HG03159 (cell line): ENCODE measurements around the gene MLH3.
"Not testable (repeated sequence)": the region's sequence is repeated elsewhere in the genome, so short reads cannot be mapped to it uniquely, and the experiment has no call there.

ENCODE experiments used
- ATAC-seq: cut with Tn5 transposase; IDR thresholded peaks from one replicate; pipeline ENCODE4 v1.9.1; 2021; ENCODE audit warnings: mild to moderate bottlenecking, moderate library complexity; ENCODE audit not compliant: unreplicated experiment

Gene MLH3

GRCh38 chr14:75032939-75033338, 18.3 kb downstream of the MLH3 start:
- no peak for ATAC-seq

GRCh38 chr14:75030147-75030546, 21.1 kb downstream of the MLH3 start:
- ATAC-seq, result no peak

GRCh38 chr14:75025876-75026275, 25.4 kb downstream of the MLH3 start:
- ATAC-seq, result no peak

GRCh38 chr14:75025082-75025481, 26.2 kb downstream of the MLH3 start:
- no peak for ATAC-seq

- ATAC-seq, result no peak
Observed at GRCh38 chr14:75023108-75023507, 28.2 kb downstream of the MLH3 start.

DNA sequence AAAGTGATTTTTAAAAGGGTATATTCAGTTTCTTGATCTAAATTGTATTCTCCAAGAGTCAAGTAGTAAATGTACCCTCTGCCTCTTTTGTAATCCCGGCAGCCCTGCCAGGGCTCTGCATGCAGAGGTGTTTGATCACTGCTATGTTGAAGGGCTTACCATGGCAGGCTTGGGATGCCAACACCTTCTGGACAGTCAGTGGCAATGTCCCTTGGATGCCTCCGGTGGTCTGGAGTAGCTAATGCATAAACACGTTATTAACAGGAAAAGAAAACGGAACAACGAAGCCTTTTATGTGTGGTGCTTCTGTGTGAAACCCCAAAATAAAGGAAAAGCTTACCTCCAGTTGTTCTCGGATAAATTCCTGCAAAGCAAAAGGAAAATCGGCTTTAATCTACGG, 28.6 kb downstream of the MLH3 start:
- no peak for ATAC-seq

DNA sequence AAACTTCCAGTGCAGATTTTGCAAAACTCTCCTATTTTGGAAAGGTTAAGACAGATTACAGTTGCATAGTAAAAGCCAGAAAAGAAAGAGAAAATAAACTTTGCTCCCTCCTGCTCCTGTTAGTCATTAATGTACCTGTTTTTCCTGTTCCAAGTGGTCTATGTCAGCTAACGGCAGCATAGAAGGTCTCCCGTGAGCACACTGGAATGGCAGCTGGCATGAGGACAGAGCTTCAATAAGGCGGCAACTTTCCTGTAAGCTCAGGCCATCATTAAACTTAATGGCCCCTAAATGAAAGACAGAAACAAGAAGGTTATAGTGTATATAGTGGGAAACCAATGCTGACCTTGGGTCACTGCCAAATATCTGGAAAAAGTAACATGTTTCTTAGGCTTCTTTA, 32.6 kb downstream of the MLH3 start:
- no peak for ATAC-seq

GRCh38 chr14:75016815-75017214, 34.5 kb downstream of the MLH3 start:
- ATAC-seq, result no peak

- ATAC-seq, result no peak
Observed at GRCh38 chr14:75015496-75015895, 35.8 kb downstream of the MLH3 start.

DNA sequence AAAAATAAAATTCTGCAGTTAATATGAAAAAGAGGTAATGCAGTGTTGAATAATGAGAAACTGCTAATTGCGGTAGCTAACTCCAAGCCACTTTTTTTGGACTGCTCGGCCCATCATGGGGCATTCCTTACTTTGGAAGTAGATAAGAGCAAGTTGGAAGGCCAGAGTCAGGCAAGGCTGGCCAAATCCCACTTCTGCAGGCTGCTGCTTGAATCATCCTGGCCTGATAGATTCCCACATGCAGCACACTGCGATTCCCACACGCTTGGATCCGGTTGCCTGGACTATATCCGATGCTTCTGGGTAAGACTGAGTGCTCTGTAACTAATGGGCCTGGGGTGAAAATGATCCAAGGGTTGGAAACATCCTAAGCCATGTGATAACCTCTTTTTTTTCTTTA, 38.0 kb downstream of the MLH3 start:
- no peak for ATAC-seq

DNA sequence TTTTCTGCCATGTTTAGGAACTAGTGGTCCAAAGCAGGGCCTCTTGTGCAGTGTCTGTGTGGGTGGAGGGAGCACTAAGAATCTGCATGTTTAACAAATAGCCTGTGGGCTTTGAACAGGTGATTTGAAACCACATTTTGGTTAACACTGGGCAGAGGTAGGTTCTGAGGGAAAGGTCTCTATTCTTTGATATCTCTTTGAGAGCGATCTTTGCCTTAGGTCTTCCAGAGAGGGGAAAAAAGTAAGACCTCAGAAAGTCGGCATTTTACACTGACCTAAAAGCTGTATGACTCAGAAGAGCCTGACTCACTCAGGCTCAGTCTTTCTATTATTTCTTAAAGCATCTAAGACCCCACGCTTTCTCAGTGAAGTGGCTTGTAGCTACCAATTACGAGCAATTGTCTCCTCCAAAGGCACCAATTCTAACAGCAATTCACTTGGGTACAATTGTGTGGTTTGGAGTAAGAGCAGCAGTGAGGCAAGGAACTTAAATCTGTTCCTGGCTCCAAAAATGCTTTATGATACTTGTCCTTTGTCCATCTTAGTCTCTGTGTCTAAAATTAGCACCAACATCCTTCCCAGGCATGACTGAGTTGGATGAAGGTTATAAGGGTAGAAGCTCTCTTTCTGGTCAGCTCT, 39.8 kb downstream of the MLH3 start:
- ATAC-seq, result no peak

GRCh38 chr14:75010472-75011093, 40.7 kb downstream of the MLH3 start:
- no peak for ATAC-seq

DNA sequence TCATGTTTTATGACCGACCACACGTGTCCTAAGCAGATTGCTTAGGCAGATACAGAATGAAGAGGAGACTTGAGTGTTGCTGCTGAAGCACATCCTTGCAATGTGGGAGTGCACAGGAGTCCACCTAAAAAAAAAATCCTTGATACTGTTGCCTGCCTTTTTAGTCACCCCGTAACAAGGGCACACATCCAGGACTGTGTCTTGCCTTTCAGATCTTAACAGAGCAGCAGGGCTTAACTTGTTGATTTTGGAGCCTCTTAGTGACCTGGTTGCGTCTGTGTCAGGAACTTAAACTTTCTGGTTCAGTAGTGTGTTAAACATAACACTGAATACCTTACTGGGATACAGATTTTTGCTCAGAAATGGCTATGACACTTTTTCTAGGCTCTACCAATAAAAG, 42.1 kb downstream of the MLH3 start:
- ATAC-seq, result no peak

DNA sequence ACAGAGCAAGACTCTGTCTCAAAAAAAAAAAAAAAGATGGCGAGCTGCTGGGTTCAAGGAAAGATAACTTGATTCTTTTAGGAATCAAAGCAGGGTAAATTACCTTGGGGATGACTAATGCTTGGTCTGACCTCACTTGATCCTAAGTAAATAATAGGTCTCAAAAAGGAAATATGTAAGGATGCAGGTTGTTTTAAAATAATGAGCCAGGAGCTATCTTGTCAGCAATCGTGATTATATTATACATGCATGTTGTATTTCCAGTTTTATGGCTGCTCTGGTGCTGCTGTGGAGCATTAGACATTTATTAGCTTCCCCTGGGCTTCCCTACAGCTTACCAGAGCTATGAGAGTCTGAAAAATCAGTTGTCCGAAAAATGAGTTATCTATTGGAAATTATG, 45.9 kb downstream of the MLH3 start:
- no peak for ATAC-seq

GRCh38 chr14:75003250-75004027, 47.8 kb downstream of the MLH3 start:
- ATAC-seq, result no peak

DNA sequence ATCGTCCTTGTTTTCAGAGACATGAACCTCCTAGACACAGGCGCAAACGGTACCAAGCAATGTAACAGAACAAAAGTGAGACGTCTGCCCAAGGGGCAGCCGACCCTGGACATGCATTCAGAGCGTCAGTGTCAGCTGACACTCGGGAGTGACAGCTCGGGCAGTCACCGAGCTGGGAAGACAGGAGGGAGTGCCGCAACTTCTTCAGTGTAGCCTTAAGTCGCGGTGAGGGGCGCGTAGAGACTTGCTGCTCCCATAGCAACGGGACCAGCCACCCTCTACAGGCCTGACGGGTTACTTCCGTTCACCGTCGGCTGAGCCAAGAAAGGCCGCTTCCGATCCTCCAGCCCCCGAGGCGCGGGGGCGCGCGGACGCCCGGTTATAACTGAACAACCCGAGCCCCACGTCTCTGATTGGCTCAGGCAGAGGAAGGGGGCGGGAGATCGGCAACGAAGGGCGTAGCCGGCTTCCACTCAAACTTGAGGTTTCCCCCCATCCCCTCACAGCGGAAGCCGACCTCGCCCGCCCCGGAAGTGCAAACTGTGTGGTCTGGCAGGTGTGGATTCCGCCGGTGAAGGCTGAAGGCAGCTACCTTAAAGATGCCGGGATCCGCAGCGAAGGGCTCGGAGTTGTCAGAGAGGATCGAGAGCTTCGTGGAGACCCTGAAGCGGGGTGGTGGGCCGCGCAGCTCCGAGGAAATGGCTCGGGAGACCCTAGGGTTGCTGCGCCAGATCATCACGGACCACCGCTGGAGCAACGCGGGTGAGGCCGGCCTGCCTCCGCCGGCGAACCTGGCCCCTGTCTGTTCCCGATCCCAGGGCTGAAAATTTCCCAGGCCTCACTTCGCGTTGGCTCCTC, 48.6 kb downstream of the MLH3 start, which contains the start of gene EIF2B2:
Gene EIF2B2, plus strand, starts transcription at position 530 of the 858 bp plus-strand sequence. Its CDS starts 70 bp downstream, at position 600.
- peak; percentile 97 for ATAC-seq

DNA sequence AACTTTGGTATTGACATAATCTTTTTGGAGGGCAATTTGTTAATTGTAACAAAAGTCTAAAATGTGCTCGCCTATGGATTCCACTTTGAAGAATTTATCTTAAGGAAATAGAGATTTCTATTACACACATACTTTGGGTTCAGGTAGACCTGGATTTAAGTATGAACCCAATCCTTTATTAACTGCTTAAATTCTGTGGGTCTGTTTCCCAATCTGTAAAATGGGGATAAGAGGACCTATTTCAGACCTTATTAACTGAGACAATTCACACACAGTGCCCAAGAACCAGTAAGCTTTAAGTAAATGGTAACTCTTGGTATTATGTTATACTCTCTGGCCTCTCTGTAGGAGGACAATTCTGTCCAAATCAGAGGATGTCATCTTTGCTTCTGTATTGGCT, 49.4 kb downstream of the MLH3 start:
- no peak for ATAC-seq

DNA sequence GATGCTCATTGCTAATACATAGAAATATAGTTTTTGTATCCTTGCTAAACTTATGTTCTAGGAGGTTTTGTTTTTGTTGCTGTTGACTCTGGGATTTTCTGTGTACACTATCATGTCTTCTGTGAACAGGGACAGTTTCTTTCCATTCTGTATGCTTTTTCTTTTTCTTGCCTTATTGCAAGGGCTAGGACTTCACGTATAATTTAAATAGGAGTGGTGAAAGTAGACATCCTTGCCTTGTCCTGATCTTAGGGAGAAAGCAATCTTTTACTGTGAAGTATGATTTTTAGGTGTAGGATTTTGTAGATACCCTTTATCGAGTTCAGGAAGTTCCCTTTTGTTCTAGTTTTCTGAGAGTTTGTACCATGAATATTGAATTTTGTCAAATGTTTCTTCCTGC, 50.0 kb downstream of the MLH3 start:
- ATAC-seq, result no peak

- not testable (repeated sequence) for ATAC-seq
Observed at GRCh38 chr14:74995781-74996180, 55.5 kb downstream of the MLH3 start.

DNA sequence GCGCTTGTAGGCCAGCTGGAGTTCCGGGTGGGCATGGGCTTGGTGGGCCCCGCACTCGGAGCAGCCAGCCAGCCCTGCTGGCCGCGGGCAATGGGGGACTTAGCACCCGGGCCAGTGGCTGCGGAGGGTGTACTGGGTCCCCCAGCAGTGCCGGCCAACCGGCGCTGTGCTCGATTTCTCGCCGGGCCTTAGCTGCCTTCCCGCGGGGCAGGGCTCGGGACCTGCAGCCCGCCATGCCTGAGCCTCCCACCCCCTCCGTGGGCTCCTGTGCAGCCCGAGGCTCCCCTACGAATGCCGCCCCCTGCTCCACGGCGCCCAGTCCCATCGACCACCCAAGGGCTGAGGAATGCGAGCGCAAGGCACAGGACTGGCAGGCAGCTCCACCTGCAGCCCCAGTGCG, 57.1 kb downstream of the MLH3 start:
- not testable (repeated sequence) for ATAC-seq

DNA sequence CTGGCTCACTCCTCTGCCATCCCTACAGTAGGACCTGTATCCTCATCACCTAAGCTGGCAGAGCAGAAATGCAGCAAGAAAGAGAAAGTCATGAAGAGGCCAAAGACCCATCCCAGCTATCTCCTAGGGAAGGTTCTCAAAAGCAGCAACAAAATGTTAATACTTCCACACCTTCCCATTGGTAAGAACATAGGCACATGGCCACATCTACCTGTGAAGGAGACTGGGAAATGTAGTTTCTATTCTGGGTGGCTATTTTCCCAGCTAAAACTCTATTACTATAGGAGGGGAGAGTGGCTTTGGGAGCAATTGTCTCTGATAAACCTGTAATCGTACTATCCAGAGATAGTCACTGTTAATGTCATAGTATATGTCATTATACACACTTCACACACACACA, 62.3 kb downstream of the MLH3 start:
- no peak for ATAC-seq
